Sciatic nerve (tissue), 2 donors: Measurements from ENCODE around the gene TRMT2A. TPM values are rescaled to one million over a fixed set of nuclear protein-coding genes. Genes with fewer than 3 reads are reported as not detected.

Experiments used
- ATAC-seq: fragments of 200-7000 bp; cut with Tn5 transposase; one replicate; pipeline ENCODE4 v1.9.1; 2020; ENCODE audit warnings: mild to moderate bottlenecking, moderate library complexity
- DNase-seq: peaks from one replicate; pipeline ENCODE4 v3.0.0-alpha.2; 2020; ENCODE audit warnings: low spot score
- intact Hi-C: fragments of 100-400 bp; cut with DNase I; formaldehyde crosslinking; loops from one replicate; pipeline ENCODE4 v1.14.2; 2022
- total RNA-seq: library from RNA; stranded (reverse); fragmentation: NEBNext Ultra II Directional; extraction: Animal tissue kit (Norgen Biotek cat#: 25700); gene quantifications from one replicate; pipeline ENCODE4 v1.2.1, GENCODE V29; 2021
- donor health status: DM: no; HTN: no; CAD: no.
- donor health status: DM: no; HTN: no; CAD: no.

TRMT2A gene
- total RNA-seq, 1 donor from 2014 or later: 46.8 TPM

DNA sequence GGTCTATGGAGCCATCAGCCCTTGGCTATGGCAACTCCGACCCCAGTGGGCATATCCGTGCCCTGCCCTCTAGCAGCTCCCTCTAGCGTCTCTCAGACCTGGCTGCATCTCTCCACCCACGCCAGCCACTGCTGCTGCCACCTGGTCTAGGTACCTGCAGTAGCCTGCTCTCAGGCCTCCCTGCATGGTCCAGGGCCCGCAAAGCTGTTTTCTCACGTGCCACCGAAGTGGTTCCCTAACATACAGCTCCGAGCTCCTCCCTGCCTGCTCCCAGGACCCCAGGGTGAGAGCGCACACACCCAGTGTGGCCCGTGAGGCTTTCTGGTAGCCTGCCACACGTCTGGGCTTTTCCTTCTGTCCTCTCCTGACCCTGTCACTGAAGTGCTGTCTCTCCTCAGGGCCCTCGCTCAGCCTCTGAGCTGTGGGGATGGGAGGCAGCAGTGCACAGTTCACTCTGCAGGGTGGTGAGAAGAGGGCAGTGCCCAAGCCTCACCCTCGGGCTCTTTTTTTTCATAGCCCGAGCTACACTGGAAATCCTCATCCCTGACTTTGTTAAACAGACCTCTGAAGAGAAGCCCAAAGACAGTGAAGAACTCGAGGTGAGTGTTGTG, 22.7 kb downstream of the TRMT2A start:
- no peak for DNase-seq
- intact Hi-C loops: no loop called here
- ATAC-seq: no peak

DNA sequence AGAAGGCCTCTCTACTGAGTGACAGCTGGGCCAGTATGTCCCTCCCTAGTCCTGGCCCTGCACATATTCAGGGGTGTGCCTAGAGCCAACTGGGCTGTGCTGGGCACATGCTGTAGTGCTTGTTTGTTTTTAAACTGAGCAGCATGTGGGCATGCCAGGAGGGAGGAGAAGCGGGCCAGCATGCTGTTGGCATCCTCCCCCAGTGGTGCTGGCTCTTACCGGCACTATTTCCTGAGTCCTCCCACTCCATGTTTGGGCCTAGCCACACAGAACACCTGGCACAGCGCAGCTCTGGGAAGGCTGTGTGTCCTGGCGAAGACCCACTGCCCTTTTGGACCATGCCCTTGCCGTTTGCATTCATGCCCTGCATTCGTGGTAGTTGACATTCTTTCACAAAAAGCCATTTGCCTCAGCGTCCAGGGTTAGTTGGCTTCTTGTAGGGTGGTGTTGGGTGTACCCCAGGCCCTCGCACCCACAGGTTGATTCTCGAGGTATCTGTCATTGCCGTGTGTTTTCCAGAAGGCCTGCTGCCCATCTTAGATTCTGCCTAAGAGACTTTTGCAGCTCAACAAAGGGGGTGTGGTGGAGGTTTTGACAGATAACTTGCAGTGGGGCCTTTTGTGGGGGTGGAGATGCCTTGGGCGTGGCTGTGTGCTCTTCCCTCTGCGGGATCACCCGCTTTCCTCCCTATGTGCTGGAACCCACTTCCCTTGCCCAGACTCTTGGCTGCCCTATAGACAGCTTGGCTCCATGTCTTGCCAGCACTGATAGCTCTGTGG, 23.4 kb downstream of the TRMT2A start:
- intact Hi-C loops: no loop called here
- DNase-seq (no peak), ATAC-seq (peak; percentile 65)

DNA sequence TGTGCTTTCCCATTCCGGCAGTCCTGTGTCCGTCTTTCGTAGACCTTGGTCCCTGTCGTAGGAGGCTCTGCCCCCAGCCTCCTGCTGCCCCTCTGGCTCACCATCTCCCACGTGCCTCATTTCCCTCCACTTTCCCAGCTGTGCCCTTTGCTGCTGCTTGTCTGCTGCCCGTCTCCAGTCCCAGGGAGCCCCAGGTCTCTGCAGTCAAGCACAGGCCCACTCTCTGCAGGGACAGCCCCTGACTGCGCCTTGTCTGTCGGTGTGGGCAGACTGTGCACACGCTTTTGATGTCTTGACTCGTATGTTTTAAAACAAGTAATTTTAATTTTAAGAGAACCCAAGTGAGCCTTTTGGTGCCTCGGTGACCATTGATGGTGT, 24.6 kb downstream of the TRMT2A start:
- ATAC-seq (peak; percentile 34), DNase-seq (no peak)
- intact Hi-C loops: no loop called here

DNA sequence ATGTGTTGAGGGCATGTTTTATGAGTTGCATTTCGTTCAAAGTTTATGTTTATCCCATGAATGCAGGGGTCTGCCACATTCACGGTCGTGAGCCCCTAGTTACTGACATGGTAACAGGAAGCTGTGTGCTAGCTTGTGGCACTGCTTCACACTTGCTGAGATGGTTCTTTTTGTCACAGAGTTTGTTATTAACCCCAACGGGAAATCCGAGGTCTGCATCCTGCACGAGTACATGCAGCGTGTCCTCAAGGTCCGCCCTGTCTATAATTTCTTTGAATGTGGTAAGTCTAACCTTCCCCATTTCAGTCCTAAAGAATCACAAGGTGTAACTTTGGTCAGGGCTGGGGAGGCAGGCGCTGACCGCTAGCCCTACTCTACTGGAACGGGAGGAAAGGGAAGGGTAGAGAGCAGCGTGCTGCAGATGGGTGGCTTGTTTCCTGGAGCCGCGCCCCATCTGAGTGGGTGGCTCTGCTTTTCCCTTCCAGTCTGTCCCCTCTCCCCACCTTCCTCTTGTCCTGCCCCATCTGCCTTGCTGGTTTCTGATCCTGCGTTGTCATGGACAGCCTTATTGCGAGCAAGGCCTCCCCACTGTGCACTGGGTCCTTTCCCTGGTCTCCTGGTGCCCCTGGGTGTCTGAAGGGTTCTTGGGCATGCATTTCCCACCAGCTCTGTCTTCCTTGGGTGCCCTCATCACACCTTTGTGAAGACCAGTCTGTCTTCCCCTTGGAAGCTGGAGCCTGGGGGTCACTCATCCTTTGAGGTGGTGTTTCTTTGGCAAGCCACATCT, 25.1 kb downstream of the TRMT2A start:
- DNase-seq (no peak), ATAC-seq (no peak)
- intact Hi-C loops: no loop called here

DNA sequence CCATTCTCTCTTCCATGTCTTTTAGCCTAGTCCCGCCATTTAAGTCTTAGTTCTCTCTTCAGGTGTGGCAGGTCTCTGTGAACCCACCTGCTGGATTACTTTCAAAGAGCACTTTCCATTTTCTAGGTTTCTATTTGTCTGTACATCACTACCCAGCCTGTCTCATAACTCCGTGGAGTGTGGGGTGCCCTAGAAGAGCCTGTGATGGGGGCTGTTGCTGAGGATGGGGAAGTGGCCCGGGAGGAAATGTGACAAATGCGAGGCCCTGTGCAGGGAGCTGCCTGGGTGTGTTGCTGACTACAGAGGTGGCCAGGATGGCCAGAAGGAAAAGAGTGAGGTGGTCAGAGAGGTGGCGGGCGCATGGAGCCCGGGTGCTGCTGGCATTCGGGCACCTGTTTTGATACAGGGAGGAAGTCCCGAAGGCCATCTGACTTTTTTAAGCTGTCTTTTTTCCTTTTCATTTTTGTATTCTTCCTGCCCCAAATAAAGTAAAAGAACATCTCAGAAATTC, 26.2 kb downstream of the TRMT2A start:
- intact Hi-C loops: no loop called here
- DNase-seq (no peak), ATAC-seq (no peak)

DNA sequence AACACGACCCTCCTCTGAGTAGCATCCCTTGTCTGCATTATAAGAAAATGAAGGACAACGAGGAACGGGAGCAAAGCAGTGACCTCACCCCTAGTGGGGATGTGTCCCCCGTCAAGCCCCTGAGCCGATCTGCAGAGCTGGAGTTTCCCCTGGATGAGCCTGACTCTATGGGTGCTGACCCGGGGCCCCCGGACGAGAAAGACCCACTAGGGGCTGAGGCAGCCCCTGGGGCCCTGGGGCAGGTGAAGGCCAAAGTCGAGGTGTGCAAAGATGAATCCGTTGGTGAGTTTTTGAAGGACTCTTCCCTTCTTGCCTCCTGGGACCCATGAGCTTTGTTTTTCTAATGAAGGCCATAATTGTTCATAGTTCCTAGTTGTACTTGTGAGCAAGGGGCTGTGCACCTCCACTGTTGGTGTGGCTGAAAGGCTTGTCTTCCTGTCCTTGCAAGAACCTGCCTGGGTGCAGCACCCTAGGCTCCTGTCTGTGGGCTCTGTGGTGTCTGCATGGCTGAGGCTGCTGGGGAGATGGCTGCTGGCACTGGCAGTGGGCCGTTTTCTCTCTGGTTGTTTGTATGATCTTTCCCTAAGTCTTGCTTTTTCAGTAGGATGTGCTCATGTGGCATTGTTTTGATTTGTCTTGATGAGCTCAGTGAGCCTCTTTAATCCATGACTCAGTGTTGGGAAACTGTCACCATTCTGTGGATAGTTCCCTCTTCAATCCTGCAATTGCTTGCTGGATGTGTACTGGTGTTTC, 26.9 kb downstream of the TRMT2A start:
- no peak for ATAC-seq
- no peak for DNase-seq
- intact Hi-C loops: no loop called here

DNA sequence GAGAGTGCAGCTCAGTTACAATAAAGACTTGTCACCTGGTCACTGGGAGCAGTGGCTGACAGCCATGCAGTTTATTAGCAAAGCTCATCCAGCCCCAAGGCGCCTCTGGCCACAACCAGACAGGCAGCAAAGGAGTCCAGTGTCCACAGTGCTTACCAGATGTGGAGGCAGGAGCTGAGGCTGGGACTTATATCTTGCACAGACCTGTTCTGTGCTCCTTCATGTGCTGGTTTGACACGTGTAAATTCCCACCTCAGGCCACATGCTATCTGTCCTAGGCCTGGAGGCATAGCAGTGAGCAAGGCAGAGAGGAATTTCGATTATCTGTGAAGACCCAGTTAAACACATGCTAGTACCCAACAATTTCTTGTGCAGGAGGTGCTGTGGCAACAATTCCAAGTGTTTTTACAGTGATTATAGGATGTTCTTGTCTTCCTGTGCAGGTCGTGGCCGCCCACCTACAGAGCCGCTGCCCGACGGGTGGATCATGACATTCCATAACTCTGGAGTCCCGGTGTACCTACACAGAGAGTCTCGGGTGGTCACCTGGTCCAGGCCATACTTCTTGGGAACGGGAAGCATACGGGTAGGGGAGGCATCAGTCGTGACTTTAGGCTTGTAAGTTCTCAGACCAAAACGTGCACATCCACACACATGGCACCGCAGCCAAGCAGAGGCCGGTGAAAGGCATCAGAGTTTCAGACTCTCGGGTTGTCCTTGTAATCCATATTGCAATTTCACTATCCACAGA, 27.6 kb downstream of the TRMT2A start:
- no peak for DNase-seq
- intact Hi-C loops: no loop called here
- no peak for ATAC-seq

DNA sequence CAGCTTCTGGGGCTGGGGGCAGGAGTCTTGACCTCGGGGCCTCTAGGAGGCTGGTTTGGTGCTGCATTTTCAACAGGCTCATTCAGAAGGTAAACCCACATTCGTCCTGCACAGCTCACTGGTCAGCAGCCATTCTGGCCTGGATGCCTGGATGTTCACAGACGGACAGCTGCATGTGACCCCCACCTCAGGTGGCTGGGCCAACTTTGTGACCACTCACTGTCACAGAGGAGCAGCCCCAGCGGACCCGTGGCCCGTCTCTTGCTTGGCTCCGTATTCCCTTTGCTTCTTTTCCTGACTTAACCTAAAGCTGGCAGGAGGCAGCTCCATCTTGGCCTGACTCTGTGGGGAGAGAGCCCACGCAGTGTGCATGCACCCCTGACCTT, 28.8 kb downstream of the TRMT2A start:
- intact Hi-C loops: no loop called here
- no peak for ATAC-seq

DNA sequence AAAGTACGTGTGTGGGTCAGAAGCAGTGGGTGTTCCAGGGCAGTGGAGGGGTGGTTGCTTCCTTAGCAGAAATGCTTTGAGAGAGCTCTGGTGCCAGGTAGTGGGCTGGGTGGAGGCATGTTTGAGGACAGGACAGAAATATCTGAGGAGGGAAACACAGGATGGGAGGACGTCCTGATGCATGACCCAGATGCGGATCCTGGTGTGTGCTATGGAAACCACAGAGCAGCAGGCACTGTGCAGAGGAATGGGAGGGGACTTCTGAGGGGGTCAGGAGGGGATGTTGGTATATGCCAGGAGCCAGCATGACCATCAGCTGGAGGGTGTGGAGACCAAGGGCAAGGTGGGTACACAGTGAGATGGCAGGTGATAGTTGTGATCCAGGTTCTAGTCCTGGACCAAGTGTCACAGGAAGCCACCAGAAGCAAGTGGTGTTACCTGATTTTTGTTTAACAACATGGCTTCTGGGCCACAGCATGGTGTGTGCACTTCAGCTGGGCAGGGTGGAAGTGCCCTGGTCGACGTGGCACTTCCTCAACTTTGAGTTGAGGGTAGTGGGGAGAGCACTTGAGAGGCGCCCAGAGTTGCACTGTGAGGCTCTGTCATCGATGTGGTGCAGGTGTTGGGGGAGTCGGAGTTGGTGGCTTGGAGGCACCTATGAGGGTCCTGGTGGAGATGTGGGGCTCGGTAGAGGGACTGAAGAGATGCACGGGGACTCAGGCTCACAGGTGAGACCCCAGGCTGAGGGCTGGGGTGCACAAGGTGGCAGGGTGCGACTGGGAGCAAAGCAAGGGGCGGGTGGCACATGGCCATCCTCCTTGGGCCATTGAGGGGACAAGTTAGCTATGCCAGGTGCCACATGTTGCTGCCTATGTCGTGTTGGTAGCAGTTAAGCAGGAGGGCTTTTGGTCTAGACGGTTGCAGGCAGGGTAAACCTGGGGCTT, 29.4 kb downstream of the TRMT2A start:
- intact Hi-C loops: loop anchor here (2.0 kb wide), 1 partner anchor 29 kb away; the partner anchor contains the start of genes RANBP1 and TRMT2A
- DNase-seq (no peak), ATAC-seq (no peak)

More for the DNA sequence above, 28.8 kb downstream of the TRMT2A start:
- DNase-seq: no peak

DNA sequence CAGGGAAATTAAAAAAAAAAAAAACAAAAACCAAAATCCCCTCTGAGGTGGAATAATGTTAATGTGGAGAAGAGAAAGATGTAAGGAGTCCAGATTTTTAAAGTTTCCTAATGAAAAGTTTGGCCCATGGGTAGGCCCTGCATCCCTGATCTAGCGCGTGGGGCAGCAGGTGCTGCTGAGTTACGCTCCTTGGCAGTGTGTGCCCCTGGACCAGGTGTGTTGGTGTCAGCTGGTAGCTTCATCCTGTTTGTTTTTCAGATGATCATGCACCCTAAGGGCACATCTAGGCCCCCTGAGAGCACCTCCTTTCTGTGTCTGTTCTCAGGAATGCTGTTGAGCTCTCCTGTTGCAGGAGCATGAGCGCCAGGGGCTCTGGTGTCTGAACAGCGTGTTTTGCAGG, 30.3 kb downstream of the TRMT2A start:
- intact Hi-C loops: loop anchor here (2.0 kb wide), 1 partner anchor 30 kb away; the partner anchor contains the start of genes RANBP1 and TRMT2A
- ATAC-seq (no peak), DNase-seq (no peak)

DNA sequence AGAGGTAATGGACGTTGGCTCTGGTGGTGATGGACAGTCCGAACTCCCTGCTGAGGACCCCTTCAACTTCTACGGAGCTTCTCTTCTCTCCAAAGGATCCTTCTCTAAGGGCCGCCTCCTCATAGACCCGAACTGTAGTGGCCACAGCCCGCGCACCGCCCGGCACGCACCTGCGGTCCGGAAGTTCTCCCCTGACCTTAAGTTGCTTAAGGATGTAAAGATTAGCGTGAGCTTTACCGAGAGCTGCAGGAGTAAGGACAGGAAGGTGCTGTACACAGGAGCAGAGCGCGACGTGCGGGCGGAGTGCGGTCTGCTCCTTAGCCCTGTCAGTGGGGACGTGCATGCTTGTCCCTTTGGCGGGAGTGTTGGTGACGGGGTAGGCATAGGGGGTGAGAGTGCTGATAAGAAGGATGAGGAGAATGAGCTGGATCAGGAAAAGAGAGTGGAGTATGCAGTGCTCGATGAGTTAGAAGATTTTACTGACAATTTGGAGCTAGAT, 30.9 kb downstream of the TRMT2A start:
- ATAC-seq: no peak
- intact Hi-C loops: loop anchor here (2.0 kb wide), 1 partner anchor 31 kb away; the partner anchor contains the start of genes RANBP1 and TRMT2A
- DNase-seq: no peak

DNA sequence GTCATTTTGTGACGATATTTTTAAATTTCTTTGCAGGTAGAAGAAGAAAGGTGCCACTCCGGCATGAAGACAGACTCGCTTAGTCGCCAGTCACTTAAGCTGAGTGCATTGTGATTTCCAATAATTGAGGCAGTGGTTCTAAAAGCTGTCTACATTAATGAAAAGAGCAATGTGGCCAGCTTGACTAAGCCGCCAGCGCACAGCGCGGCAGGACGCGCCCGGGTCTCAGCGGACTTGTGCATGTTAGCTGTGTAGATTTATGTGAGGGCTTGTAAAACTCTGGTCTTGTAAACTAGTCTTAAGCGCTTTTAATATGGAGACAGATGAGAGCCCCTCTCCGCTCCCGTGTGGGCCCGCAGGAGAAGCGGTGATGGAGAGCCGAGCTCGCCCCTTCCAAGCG, 31.4 kb downstream of the TRMT2A start:
- DNase-seq: no peak
- intact Hi-C loops: loop anchor here (2.0 kb wide), 1 partner anchor 31 kb away; the partner anchor contains the start of genes RANBP1 and TRMT2A
- ATAC-seq: no peak

DNA sequence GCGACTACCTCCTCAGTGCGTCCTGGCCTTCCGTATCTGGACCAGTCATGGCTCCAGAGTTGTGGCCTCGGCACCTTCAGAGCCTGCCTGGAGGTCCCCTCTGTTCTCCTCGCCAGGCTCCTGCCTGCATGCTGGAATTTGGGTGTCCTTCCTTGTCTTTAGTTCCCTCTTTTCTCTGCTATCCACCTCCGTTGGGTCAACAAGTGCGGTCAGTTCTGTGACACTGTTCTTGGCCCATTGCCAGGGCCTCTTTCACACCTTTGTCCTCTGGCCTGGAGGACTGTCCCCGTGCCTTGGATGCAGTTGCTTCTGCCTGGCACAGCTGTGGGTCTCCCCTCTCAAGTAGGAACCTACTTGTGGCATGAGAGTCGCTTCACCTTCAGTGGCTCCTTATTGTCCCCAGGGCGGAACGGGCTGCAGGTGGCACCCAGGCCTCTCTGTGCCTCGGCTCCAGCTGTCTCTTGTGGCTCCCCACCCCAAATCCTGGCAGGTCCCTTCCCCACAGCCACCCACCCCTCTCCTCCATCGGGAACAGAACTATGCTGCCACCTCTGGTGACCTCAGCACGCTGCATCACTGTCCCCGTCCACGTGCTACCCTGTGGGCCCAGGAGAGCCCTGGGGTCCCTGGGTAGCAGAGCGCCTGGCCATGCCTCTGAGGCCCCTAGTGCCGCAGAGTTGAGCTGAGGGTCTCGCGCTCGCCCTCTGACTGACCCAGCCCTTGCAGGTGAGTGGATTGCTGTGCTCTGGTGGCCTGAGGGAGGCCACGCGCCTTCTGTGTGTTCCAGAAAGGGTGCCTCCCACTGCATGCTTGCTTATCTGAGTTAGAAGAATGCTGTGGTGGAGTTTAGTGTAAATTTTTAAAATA, 32.2 kb downstream of the TRMT2A start:
- intact Hi-C loops: no loop called here
- DNase-seq: no peak
- no peak for ATAC-seq

DNA sequence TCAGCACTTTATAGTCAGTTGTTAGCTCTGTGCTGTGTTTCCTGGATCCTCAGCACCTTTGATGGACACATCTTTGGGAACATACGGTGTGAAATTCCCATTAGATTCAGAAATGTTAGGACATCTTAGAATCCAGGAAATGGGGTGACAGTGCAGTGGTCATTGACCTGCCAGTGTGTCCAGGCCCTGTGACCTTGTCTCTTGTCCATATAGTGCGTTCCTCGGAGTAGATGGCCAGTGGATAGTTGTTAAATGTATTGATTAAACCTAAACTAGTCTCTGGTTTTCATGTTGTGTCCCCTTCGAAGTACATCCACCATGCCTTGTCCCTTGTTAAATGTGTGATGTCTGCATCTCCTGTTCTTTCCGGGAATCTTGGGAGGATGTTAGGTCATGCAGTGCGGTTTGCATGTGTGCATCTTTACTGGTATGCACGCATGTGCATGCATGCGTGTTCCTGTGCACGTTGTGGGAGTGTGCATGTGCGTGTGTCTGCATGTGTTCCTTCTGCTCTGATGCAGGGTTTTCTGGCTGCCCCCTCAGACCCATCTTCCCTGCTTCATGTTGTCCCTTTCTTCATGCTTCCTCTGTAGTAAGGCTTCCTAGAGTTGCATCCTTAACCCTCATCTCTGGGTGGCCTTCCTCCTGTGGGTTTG, 33.0 kb downstream of the TRMT2A start:
- intact Hi-C loops: no loop called here
- DNase-seq: no peak
- no peak for ATAC-seq

DNA sequence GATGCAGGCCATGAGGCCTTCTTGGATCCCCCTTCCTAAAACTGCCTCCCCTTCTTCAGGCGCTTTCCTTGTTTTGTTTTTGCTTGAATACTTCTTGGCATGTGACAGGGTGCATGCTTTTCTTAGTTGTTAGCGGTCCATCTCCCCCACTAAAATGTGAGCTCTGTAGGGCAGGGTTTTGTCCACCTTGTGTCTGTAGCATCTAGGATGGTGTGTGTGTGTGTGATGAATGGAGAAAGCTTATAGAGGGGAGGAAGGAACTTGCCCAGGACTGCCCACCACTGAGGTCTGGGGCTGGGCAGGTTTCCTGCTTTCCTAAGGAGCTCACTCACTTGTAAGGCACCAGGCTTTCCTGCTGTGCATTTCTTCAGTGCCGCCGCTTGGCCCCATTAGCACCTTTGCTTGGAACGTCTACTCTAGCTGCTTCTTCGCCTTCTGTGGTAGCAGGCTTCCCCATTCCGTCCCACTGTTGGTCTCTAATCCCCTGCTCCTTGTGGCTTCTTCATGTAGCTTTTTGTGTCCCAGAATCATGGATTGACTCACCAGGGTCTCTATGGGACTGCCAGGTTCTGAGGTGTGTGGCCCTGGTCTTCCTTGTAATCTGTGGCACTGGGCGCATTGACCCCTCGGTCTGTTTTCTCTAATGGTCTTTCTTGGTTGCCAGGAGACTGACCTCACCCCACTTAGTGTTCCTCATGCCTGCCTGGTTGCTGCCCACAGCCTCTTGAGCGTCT, 33.7 kb downstream of the TRMT2A start:
- ATAC-seq (no peak), DNase-seq (no peak)
- intact Hi-C loops: no loop called here
